ENCODE results near the gene FARP2. TPM values are rescaled to one million over a fixed set of nuclear protein-coding genes. Genes with fewer than 3 reads are reported as not detected.

The FARP2 gene
- total and polyA plus RNA-seq, 2 of the 13 experiments (the other 11 are each of a cell fraction or from before 2014, with no cell fraction given), result 28.0 to 45.4 TPM

- no peak for ATAC-seq
- POLR2A ChIA-PET, result interaction anchor here (0.7 kb wide), 1 partner anchor 13 kb away, joined by 4 read pairs; no protein-coding TSS in a partner anchor
- intact Hi-C loops (cut with micrococcal nuclease; ENCODE audit: unreplicated experiment), result no loop called here
- Histone ChIP-seq H4K20me1 (ENCODE audit: insufficient read depth, low read length) (no peaks in the 10 kb centered on the region), H3K27ac (ENCODE audit: extremely low read length, insufficient read depth, low read length) (no peak overlapping the region), H3K27me3 (ENCODE audit: control insufficient read depth in 1 of 2, insufficient read depth in 2 of 2, low read length in 2 of 2) (no peaks in the 10 kb centered on the region), H3K36me3 (replicated peaks in 1 of 2; ENCODE audit: control insufficient read depth in 1 of 2, insufficient read depth in 2 of 2, low read length in 2 of 2) (peaks cover 3% of the 10 kb centered on the region in 2 experiments; a peak in 1 of 5 replicates), H3K9ac (ENCODE audit: insufficient read depth, low read depth, low read length) (no peak overlapping the region), H3K4me2 (ENCODE audit: low read depth, low read length) (no peak overlapping the region), H3K9me3 (ENCODE audit: low read length) (no peaks in the 10 kb centered on the region), H3K4me1 (ENCODE audit: insufficient read depth, low read length) (peaks cover 10% of the 10 kb centered on the region), H3K79me2 (ENCODE audit: insufficient read depth, low read length) (no peaks in the 10 kb centered on the region), H3K4me3 (replicated peaks in 1 of 3; ENCODE audit: insufficient read depth in 1 of 3, low read depth in 2 of 3, low read length in 3 of 3) (no peak overlapping the region), H2AFZ (ENCODE audit: low read length) (no peak overlapping the region)
- FAIRE-seq, result no peak
- WGBS (ENCODE audit: low lambda C conversion rate), result 88% methylated on average over 1 of the region's 1 CpG
- DNase-seq (ENCODE audit: low spot score), result no peak
- CTCF ChIA-PET (ENCODE audit: low intra/inter-chr PET ratio, low total read pairs), result no interaction called here
- in situ Hi-C loops (cut with HindIII; ENCODE audit: extremely low pct_ligation_motif_present, low pct_unique_long_range_greater_than_20kb), result no loop called here
- no TSS peak for BruUV-seq (replicated peaks)
- no peak for TF ChIP-seq ZNF160 (CRISPR knock-in tag; IDR thresholded peaks at IDR 0.05)
- TF ChIP-seq POLR2A (IDR thresholded peaks at IDR 0.05; ENCODE audit: insufficient read depth in 1 of 2, low read depth in 2 of 2, low read length in 2 of 2), result 0 out of 4 replicates have a peak, but pooled peaks of 1 of the 2 experiments have one; percentile 12
- TF ChIP-seq ZNF263 (CRISPR knock-in tag; IDR thresholded peaks at IDR 0.05), result peak; percentile 91
- no peak for TF ChIP-seq ZNF318 (CRISPR knock-in tag; IDR thresholded peaks at IDR 0.05)
Observed at GRCh38 chr2:241485172-241485911, 129.3 kb downstream of the FARP2 start.

All from HepG2 (cell line).